Right ventricle myocardium superior (tissue), 1 donor: Measurements from ENCODE around the gene ABCC3. TPM values are rescaled to one million over a fixed set of nuclear protein-coding genes. Genes with fewer than 3 reads are reported as not detected.

Experiments used
- ATAC-seq: fragments of 200-7000 bp; cut with Tn5 transposase; one replicate; pipeline ENCODE4 v1.9.1; 2020; ENCODE audit warnings: mild to moderate bottlenecking; ENCODE audit not compliant: poor library complexity
- DNase-seq: peaks from one replicate; pipeline ENCODE4 v3.0.0-alpha.2; 2020
- intact Hi-C: fragments of 100-400 bp; cut with DNase I; formaldehyde crosslinking; loops from one replicate; pipeline ENCODE4 v1.11.2; 2022
- total RNA-seq: library from RNA; stranded (reverse); fragmentation: NEBNext Ultra II Directional; extraction: Animal tissue kit (Norgen Biotek cat#: 25700); gene quantifications from one replicate; pipeline ENCODE4 v1.2.1, GENCODE V29; 2021
- donor health status: DM: no; HTN: yes; CAD: no; lungs with severe emphysema.

ABCC3 gene
- total RNA-seq, 1 donor from 2014 or later: 0.43 TPM

DNA sequence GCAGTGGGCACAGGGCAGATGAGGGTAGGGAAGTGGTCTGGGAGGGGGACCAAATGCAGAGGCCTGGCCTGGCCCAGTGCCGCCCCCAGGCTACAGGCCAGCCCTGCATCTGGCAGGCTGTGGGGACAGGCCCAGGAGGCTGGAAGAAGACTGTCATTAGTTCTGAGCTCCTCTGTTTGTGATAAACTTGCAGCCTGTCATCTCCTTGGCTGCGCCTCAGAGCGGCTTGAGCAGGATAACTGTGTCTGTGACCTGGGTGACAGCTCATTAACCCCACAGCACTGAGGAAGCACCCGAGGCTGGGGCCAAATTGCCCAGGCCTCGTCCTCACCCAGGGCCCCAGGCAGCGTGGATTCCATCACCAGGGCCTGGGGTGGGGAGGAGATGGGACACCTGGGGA is 23.9 kb downstream of the ABCC3 start:
- intact Hi-C loops: no loop called here
- no peak for ATAC-seq
- no peak for DNase-seq

DNA sequence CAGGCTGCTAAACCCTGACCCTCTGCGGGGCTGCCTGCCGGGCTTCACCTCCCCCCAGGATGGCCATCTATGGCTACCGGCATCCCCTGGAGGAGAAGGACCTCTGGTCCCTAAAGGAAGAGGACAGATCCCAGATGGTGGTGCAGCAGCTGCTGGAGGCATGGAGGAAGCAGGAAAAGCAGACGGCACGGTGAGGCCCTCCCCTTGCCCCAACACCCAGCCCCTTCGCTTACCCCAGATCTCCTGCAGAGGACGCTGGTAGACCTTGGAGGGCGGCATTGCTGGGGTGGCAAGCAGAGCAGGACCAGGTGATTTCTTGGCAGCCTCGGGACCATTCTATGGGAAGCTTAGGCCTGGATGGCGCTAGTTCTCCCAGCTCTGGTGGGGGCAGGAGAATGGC is 24.5 kb downstream of the ABCC3 start:
- intact Hi-C loops: no loop called here

DNA sequence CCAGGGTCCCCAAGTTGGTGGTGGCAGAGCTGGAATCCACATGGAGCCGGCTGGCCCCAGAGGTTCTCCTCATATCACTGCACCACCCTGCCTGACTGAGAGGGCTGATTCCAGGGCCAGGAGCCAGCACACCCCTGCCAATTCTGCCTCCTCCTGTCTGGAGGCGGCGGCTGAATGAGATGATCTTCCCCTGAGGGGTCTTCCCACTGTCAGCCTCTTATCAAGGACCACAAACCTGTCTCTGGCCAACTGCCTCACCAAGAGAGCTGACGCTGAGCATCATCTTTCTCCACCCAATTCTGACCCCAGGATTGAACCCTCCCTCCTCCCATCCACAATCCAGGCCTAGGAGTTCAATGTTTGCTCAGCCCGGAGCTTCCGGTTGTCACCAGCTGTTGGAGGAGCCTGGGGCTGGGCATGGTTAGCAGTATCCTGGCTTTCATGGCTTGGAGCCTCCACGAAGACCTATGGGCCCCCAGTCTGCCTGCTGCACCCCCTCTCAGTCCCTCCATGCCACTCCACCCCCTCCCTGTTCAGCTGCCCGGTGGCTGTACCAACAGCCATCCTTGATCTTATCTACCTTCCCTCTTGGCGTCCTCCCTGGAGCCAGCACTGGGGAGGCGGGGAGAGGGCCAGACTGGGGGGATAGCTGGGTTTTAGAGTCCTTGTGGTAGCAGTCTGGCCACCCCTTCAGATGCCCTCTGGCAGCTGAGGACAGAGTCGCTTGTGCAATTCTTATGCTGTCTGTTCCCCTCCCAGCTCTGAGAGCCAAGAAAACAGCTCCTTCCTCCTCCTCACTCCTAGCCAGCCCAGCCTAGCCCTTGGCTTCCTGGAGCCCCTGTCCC is 25.6 kb downstream of the ABCC3 start:
- intact Hi-C loops: no loop called here
- ATAC-seq (peak; percentile 81), DNase-seq (peak; percentile 63)

More for the DNA sequence above, 24.5 kb downstream of the ABCC3 start:
- ATAC-seq (no peak), DNase-seq (no peak)

DNA sequence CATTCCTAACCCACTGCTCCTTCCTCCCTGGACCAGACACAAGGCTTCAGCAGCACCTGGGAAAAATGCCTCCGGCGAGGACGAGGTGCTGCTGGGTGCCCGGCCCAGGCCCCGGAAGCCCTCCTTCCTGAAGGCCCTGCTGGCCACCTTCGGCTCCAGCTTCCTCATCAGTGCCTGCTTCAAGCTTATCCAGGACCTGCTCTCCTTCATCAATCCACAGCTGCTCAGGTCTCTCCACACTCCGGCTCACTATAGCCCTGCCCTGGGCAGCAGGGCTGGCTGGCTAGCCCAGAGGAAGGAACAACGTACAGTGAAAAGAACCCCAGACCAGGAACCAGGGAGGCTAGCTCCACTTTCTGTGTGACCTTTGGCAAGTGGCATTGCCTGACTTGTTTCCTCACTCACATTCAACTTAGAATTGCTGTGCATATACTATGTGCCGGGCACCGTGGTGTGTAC is 26.2 kb downstream of the ABCC3 start:
- no peak for DNase-seq

DNA sequence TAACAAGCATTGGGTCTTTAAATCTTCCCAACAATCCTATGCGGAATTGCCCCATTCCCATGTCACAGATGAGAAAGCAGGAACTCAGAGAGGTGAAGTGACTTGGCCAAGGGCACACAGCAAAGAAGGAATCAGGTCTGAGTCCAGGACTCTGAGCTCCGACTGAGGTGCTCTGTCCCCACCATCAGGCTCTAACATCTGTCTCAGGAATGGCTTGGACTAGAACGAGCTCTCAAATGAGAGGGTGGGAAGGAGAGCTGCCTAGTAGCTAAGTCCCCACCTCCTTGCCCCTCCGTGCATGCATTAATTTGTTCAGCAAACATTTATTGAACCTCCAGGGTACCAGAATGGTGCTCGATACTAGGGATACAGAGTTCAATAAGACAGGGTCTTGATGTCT is 26.7 kb downstream of the ABCC3 start:
- DNase-seq (no peak), ATAC-seq (no peak)
- intact Hi-C loops: no loop called here

More for the DNA sequence above, 26.2 kb downstream of the ABCC3 start:
- intact Hi-C loops: no loop called here
- peak; percentile 35 for ATAC-seq

DNA sequence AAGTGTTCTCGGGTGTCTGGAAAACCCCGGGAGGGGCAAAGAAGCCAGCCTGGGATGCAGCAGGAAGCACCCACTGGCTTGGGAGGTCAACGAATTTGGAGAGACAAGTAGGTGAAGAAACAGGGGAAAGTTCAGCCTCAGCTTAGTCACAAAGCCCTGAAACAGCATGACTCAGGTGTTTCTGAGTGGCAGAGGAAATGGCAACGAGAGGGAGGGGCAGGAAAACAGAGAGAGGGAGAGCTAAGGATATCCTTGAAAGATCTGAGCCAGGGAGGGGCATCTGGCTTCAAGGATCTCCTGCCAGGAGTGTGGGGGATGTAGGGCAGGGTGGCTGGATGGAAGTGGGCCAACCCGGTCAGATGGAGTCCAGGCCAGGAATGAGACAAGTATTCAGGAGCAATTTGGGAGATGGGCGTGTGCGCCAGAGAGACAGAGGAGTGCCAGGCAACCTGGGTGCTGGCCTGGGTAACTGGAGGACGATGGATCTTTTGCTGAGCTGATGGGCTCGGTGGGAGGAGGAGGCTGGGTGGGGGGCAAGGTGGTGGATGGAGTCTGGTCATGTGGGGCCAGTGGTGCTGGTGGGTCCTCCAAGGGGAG is 27.2 kb downstream of the ABCC3 start:
- DNase-seq: no peak
- intact Hi-C loops: no loop called here
- ATAC-seq: peak; percentile 32

DNA sequence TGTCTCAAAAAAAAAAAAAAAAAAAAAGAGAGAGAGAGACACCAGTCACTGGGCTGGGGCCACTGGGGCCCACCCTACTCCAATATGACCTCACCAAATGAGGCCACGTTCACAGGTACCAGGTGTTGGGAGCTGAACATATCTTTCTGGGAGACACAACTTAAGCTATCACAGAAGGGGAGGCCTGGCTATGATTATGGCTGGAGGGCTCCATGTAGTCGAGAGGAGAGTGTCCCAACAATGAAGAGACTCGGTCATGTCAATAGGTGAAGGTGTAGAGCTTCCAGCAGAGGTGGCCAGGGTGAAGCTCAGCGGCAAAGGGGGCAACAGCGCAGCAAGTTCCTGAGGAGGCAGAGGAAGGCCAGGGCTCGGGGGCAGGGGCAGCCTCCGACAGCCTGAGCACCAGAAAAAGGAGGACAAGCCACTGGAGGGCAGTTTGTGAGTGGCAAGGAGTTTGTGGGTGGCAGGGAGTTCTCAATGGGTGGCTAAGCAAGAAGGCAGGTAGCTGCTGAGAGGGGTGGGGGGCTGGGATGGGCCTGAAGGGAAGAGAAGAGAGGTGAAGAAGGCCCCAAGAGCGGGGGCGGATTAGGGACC is 28.0 kb downstream of the ABCC3 start:
- intact Hi-C loops: no loop called here
- ATAC-seq (no peak), DNase-seq (no peak)

DNA sequence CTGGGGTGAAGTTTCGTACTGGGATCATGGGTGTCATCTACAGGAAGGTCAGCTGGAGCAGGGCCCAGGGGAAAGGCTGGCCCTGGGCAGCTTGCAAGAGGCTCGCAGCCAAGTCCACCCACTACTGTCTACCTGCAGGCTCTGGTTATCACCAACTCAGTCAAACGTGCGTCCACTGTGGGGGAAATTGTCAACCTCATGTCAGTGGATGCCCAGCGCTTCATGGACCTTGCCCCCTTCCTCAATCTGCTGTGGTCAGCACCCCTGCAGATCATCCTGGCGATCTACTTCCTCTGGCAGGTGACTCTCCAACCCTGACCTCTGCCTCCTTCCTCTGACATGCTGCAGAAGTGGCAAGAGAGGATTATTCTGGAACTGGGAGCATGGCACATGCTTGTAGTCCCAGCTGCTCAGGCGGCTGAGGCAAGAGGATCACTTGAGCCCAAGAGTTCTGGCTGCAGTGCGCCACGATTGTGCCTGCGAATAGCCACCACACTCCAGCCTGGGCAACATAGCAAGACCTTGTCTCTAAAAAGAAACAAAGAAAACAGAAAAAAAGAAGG is 29.2 kb downstream of the ABCC3 start:
- ATAC-seq (no peak), DNase-seq (no peak)
- intact Hi-C loops: no loop called here

DNA sequence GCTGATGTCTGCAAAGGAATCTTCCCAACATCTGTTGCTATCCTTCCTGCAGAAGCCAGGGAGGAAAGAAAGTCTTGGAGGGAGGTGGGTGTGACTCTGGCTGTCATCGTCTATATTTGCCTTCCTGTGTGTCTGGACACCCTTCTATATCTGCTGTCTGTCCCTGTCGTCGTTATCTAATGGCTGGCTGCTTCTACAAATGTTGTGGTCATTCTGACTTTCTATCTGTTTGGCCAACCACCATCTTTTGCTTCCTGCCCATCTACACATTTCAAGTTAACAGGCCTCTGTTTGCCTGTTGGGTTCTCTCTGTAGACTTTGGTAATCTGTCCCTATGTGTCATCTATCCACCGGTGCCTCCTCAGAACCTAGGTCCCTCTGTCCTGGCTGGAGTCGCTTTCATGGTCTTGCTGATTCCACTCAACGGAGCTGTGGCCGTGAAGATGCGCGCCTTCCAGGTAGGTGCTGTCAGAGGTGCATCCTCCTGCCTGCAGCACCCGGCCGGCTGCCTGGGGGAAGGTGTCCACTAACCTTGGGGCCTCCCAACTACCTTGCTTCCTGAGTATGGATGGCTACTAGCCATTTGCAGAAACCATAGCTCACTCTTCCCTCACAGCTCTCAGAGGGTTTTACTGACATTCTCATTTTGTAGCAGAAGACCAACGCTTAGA is 30.2 kb downstream of the ABCC3 start:
- intact Hi-C loops: no loop called here
- DNase-seq: no peak
- no peak for ATAC-seq

DNA sequence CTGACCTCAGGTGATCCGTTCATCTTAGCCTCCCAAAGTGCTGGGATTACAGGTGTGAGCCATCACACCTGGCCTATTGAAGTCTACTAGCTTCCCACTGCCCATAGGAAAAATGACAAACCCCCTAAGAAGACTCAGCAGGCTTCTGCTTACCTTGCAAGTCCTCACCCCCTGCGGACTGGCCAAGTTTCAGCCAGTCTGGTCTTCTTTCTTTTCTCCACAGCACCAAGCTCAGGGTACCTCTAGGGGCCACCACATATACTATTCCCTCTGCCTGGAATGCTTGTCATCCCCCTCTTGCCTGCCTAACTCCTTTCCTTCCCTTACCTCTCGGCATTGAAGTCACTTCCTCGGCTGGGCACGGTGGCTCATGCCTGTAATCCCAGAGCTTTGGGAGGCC is 31.2 kb downstream of the ABCC3 start:
- intact Hi-C loops: no loop called here
- ATAC-seq: no peak
- no peak for DNase-seq

DNA sequence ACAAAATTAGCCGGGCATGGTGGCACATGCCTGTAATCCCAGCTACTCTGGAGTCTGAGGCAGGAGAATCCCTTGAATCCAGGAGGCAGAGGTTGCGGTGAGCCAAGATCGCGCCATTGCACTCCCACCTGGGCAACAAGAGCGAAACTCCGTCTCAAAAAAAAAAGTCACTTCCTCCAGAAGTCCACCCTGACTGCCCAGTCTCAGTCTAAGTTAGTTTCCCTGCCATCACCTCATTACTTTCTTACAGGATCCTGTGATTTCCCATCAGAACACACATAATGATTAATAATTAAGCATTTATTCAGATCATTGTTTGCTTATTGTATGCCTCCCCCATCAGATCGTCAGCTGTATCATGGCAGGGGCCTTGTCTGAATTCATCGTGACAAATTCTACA is 31.6 kb downstream of the ABCC3 start:
- DNase-seq (no peak), ATAC-seq (no peak)
- intact Hi-C loops: no loop called here

DNA sequence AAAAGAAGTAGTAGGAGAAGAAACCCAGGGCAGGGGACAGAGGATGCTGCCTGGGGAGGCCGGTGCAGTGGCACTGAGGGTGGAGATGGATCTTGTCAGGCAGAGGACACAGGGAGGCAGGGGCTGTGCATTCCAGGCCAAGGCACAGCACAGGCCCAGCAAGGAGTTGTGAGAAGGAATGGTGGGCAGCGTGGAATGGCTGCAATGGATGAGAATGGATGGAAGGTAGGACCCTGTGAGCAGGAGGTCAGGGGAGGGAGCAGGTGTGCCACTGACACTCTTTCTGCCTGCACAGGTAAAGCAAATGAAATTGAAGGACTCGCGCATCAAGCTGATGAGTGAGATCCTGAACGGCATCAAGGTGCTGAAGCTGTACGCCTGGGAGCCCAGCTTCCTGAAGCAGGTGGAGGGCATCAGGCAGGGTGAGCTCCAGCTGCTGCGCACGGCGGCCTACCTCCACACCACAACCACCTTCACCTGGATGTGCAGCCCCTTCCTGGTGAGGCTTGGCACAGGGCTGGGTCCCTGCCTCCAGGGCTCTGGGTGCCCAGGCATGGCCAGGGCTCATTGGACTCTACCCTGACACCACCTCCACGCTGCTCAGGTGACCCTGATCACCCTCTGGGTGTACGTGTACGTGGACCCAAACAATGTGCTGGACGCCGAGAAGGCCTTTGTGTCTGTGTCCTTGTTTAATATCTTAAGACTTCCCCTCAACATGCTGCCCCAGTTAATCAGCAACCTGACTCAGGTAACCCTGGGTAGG is 32.8 kb downstream of the ABCC3 start:
- ATAC-seq: no peak
- no peak for DNase-seq
- intact Hi-C loops: no loop called here

DNA sequence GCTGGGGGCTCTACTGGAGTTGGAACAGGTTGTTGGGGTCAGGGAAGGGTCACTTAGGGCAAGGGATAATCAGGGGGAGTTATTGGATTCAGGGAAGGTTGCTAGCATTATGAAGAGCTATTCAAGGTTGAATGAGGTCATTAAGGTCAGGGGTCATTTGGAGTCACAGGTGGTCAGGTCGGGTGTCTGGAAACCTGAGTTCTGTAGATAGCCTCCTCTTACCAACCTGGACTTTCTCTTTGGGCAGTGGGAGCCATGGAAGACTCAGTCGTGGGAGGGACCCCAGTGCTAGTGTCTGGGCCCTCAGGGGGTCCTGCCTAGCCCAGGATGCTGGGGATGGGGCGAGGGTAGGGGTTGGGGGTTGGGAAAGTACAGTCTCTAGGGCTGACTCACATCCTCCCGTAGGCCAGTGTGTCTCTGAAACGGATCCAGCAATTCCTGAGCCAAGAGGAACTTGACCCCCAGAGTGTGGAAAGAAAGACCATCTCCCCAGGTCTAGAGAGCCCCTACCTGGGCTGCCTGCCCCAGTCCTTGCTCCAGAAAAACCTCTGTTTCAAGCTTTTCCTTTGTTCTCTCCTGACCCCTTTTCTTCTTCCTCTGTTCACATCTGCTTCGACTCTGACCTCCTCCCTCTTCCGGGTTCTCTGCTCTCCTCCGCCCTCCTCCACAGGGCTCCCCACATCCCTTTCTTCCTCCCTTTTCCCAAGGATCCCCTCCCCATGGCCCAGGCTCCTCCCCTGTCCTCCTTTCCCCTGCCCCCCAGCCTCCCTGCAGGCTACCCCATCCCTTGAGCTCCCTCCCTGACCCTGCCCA is 33.5 kb downstream of the ABCC3 start:
- DNase-seq (no peak), ATAC-seq (no peak)
- intact Hi-C loops: no loop called here

DNA sequence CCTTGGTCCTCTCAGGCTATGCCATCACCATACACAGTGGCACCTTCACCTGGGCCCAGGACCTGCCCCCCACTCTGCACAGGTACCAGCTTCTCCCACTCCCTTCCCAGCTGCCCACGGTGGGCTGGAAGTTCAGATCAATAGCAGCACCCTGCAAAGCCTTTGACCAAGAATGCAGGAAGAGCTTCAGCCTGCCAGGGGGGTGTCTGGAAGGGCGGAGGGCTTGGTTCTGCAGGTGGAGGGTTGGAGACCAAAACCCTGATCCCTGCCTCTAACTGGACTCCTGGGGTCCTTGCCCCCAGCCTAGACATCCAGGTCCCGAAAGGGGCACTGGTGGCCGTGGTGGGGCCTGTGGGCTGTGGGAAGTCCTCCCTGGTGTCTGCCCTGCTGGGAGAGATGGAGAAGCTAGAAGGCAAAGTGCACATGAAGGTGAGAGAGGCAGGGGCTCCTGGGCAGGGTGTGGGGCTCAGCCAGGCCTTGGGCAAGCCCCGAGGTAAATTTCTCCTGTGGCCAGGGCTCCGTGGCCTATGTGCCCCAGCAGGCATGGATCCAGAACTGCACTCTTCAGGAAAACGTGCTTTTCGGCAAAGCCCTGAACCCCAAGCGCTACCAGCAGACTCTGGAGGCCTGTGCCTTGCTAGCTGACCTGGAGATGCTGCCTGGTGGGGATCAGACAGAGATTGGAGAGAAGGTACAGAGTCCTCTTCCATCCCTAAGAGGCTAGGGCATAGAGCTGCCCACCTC is 34.3 kb downstream of the ABCC3 start:
- intact Hi-C loops: no loop called here
- DNase-seq (no peak), ATAC-seq (no peak)

DNA sequence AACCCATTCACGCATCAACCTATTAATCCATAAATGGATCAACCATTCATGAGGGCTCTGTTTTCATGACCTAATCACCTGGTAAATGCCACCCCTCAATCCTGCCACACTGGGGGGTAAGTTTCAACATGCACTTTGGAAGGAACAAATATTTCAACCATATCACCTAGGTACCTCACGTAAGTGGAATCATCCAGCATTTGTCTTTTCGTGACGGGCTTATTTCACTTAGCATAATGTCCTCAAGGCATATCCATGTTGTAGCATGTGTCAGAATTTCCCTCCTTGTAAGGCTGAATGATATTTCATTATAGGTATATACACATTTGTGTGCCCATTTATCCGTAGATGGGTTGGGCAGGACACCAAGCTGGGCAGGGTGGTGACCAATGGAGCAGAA is 37.4 kb downstream of the ABCC3 start:
- intact Hi-C loops: no loop called here
- DNase-seq (no peak), ATAC-seq (no peak)

DNA sequence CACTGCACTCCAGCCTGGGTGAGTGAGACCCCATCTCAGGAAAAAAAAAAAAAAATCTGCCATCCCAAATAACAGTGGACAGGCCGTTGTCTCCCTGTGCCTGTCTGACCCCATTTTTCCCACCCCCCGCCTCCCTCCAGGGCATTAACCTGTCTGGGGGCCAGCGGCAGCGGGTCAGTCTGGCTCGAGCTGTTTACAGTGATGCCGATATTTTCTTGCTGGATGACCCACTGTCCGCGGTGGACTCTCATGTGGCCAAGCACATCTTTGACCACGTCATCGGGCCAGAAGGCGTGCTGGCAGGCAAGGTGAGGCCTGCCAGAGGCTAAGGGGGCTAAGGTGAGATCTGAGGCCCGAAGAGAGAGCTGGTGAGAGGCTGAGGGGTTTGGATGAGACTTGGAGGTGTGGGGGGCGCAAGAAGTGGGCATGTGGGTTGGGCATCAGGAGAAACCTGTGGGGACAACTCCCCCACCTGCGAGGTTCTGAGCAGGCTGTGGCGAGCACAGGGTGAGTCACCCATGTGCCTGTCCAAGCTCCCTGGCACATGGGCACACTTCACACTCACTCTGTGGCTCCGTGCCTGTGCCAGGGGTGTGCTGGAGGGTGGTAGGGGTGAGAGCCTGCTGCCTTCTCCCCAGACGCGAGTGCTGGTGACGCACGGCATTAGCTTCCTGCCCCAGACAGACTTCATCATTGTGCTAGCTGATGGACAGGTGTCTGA is 38.3 kb downstream of the ABCC3 start:
- intact Hi-C loops: no loop called here
- peak; percentile 82 for ATAC-seq
- DNase-seq: no peak
